K562 (cell line): ENCODE data around the gene PANK2. TPM values are rescaled to one million over a fixed set of nuclear protein-coding genes. Genes with fewer than 3 reads are reported as not detected.

ENCODE experiments used
- CBX3 ChIP-seq, 2 experiments: IDR thresholded peaks; 1 replicate in 1 of 2; 2 replicates in 1 of 2; pipeline ENCODE4 v1.6.1; 2012; ENCODE audit warnings: inconsistent platforms in 2 of 2, low read length in 2 of 2, borderline replicate concordance in 1 of 2, control low read depth in 1 of 2
- E2F3 ChIP-seq: fragments of 250-450 bp; sonication (Bioruptor Pico); IDR thresholded peaks from 2 replicates; pipeline ENCODE4 v1.4.0; 2020; ENCODE audit warnings: mild to moderate bottlenecking
- HNRNPLL ChIP-seq: fragments of 200-400 bp; formaldehyde crosslinking; IDR thresholded peaks from 2 replicates; pipeline ENCODE4 v1.6.1; 2017; ENCODE audit warnings: low read length, low read depth, mild to moderate bottlenecking; ENCODE audit not compliant: poor library complexity, severe bottlenecking
- HSF4 ChIP-seq: fragments of 250-450 bp; sonication (Bioruptor Pico); IDR thresholded peaks from 2 replicates; pipeline ENCODE4 v2.1.2; 2022; ENCODE audit warnings: mild to moderate bottlenecking, moderate library complexity, borderline replicate concordance
- LARP7 ChIP-seq: fragments of 450-650 bp; IDR thresholded peaks from 2 replicates; pipeline ENCODE4 v1.6.1; 2016
- LEF1 ChIP-seq: fragments of 450-650 bp; IDR thresholded peaks from 2 replicates; pipeline ENCODE4 v1.6.1; 2016; ENCODE audit warnings: mild to moderate bottlenecking
- PCBP1 ChIP-seq: fragments of 200-400 bp; formaldehyde crosslinking; IDR thresholded peaks from 2 replicates; pipeline ENCODE4 v1.6.1; 2018; ENCODE audit warnings: mild to moderate bottlenecking, low read depth, low read length; ENCODE audit not compliant: poor library complexity, severe bottlenecking
- PYGO2 ChIP-seq: fragments of 450-650 bp; IDR thresholded peaks from 2 replicates; pipeline ENCODE4 v1.6.1; 2016; ENCODE audit warnings: mild to moderate bottlenecking, missing genetic modification characterization, moderate library complexity, missing compliant biosample characterization
- RCOR1 ChIP-seq, 2 experiments: IDR thresholded peaks; 2 replicates each; pipeline ENCODE4 v1.6.1; 2012; ENCODE audit warnings: low read depth in 2 of 2, low read length in 2 of 2, borderline replicate concordance in 1 of 2, improper control_type of control experiment in 1 of 2
- ZBTB7A ChIP-seq: IDR thresholded peaks from 2 replicates; pipeline ENCODE4 v1.6.1; 2011; ENCODE audit warnings: low read depth, mild to moderate bottlenecking, low read length, moderate library complexity, borderline replicate concordance; ENCODE audit not compliant: control insufficient read depth
- ZKSCAN8 ChIP-seq: fragments of 200-800 bp; sonication (Bioruptor generic); IDR thresholded peaks from 2 replicates; pipeline ENCODE4 v1.6.1; 2016; ENCODE audit warnings: missing genetic modification characterization, missing compliant biosample characterization
- ZNF140 ChIP-seq: fragments of 250-450 bp; sonication (Bioruptor Pico); IDR thresholded peaks from 2 replicates; pipeline ENCODE4 v1.8.0; 2021; ENCODE audit warnings: moderate library complexity, mild to moderate bottlenecking, inconsistent platforms
- polyA plus RNA-seq, 8 experiments: library from polyadenylated mRNA; depleted of rRNA in 4 of 8; stranded (reverse) in 5 of 8; unstranded in 3 of 8; fragments of >200 nt; fragmentation: Nextera tagmentation in 2 of 8; fragmentation: Illumina TruSeq in 1 of 8; extraction: Ambion mirVana in 2 of 8; extraction: Trizol in 1 of 8; gene quantifications; 2 replicates each; pipeline versions ENCODE4 v1.2.1 to v1.2.3, GENCODE V29; 2011 to 2014; ENCODE audit warnings: inconsistent platforms in 1 of 8, missing spikeins in 1 of 8
- total RNA-seq, 7 experiments: library from RNA; depleted of rRNA in 6 of 7; stranded (reverse); fragments of >200 nt in 6 of 7; fragmentation: Illumina TruSeq in 2 of 7; extraction: Trizol in 2 of 7; gene quantifications; 2 replicates each; pipeline versions ENCODE4 v1.2.1 to v1.2.3, GENCODE V29; 2011 to 2021; ENCODE audit warnings: low replicate concordance in 1 of 7
- TF ChIP-seq, protein P1 (sequence below): IDR thresholded peaks from 2 replicates; pipeline ENCODE4 v1.6.1; 2016; ENCODE audit warnings: missing genetic modification characterization, missing compliant biosample characterization
- TF ChIP-seq, protein P2 (sequence below): fragments of 150-350 bp; IDR thresholded peaks from 2 replicates; pipeline ENCODE4 v1.6.1; 2014; ENCODE audit warnings: low read depth, mild to moderate bottlenecking, low read length, borderline replicate concordance
- TF ChIP-seq, protein P3 (sequence below): fragments of 450-650 bp; IDR thresholded peaks from 2 replicates; pipeline ENCODE4 v1.6.1; 2018; ENCODE audit not compliant: partially characterized antibody
- TF ChIP-seq, protein P4 (sequence below), 2 experiments: fragments of 200-800 bp in 1 of 2; sonication (Bioruptor generic) in 1 of 2; sonication (generic) in 1 of 2; formaldehyde crosslinking in 1 of 2; IDR thresholded peaks in 1 of 2; conservative IDR thresholded peaks in 1 of 2; 2 replicates each; pipeline versions ENCODE4 v1.5.0 to v1.6.1; 2016 to 2020; ENCODE audit warnings: missing compliant biosample characterization in 1 of 2, missing genetic modification characterization in 1 of 2, missing genetic modification reagents in 1 of 2

Gene PANK2
- total and polyA plus RNA-seq, 9 of the 15 experiments (the other 6 are each of a cell fraction or from before 2014, with no cell fraction given): 14.9 to 43.5 (median 31.4) TPM

DNA sequence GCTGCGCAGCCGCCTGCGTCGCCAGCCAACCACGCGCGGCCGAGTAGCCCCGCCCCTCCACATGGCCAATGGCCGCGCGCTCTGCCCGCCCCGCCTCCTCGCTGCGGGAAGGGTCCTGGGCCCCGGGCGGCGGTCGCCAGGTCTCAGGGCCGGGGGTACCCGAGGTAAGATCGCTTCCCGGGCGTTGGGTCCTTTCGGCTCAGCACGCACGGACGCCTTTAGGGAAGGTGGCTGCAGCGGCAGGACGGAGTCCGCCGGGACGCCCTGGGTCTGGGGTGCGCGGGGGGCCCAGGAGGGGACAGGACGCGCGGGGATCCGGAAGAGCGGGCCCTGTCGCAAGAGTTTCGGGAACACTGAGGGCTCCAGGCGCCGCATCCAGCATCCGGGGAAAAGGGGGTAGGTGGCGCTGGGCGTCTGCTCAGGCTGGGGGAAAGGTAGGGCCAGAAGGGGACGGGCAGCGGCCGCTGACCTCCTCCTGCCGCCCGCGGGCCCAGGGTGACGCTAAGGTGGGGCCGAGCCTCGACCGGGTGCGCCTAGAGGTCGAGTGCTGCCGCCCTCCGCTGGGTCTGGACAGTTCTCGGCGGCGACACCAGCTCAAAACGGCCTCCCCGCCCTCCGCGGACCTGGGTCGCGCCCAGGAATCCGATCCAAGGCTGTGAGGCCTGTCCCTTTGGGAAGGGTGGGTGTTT is 42.3 kb upstream of the PANK2 start, which contains the start of gene MAVS (continued):
- TF ChIP-seq, protein P1, sequence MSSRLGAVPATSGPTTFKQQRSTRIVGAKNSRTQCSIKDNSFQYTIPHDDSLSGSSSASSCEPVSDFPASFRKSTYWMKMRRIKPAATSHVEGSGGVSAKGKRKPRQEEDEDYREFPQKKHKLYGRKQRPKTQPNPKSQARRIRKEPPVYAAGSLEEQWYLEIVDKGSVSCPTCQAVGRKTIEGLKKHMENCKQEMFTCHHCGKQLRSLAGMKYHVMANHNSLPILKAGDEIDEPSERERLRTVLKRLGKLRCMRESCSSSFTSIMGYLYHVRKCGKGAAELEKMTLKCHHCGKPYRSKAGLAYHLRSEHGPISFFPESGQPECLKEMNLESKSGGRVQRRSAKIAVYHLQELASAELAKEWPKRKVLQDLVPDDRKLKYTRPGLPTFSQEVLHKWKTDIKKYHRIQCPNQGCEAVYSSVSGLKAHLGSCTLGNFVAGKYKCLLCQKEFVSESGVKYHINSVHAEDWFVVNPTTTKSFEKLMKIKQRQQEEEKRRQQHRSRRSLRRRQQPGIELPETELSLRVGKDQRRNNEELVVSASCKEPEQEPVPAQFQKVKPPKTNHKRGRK: no peak
- no peak for TF ChIP-seq HNRNPLL
- 0 out of 4 replicates have a peak, but pooled peaks of 1 of the 2 experiments have one; percentile 3 for TF ChIP-seq RCOR1 (IDR thresholded peaks at IDR 0.05; ENCODE audit: borderline replicate concordance in 1 of 2, low read depth in 2 of 2, low read length in 2 of 2)
- TF ChIP-seq, protein P2, sequence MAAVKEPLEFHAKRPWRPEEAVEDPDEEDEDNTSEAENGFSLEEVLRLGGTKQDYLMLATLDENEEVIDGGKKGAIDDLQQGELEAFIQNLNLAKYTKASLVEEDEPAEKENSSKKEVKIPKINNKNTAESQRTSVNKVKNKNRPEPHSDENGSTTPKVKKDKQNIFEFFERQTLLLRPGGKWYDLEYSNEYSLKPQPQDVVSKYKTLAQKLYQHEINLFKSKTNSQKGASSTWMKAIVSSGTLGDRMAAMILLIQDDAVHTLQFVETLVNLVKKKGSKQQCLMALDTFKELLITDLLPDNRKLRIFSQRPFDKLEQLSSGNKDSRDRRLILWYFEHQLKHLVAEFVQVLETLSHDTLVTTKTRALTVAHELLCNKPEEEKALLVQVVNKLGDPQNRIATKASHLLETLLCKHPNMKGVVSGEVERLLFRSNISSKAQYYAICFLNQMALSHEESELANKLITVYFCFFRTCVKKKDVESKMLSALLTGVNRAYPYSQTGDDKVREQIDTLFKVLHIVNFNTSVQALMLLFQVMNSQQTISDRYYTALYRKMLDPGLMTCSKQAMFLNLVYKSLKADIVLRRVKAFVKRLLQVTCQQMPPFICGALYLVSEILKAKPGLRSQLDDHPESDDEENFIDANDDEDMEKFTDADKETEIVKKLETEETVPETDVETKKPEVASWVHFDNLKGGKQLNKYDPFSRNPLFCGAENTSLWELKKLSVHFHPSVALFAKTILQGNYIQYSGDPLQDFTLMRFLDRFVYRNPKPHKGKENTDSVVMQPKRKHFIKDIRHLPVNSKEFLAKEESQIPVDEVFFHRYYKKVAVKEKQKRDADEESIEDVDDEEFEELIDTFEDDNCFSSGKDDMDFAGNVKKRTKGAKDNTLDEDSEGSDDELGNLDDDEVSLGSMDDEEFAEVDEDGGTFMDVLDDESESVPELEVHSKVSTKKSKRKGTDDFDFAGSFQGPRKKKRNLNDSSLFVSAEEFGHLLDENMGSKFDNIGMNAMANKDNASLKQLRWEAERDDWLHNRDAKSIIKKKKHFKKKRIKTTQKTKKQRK: no peak
- TF ChIP-seq LARP7: no peak
- TF ChIP-seq ZKSCAN8 (CRISPR knock-in tag): no peak
- TF ChIP-seq ZNF140 (CRISPR knock-in tag): no peak
- no peak for TF ChIP-seq CBX3 (IDR thresholded peaks at IDR 0.05; ENCODE audit: borderline replicate concordance in 1 of 2, low read length in 2 of 2)
- TF ChIP-seq PYGO2: no peak
- peak; percentile 50 for TF ChIP-seq PCBP1
- no peak for TF ChIP-seq E2F3
- TF ChIP-seq, protein P3, sequence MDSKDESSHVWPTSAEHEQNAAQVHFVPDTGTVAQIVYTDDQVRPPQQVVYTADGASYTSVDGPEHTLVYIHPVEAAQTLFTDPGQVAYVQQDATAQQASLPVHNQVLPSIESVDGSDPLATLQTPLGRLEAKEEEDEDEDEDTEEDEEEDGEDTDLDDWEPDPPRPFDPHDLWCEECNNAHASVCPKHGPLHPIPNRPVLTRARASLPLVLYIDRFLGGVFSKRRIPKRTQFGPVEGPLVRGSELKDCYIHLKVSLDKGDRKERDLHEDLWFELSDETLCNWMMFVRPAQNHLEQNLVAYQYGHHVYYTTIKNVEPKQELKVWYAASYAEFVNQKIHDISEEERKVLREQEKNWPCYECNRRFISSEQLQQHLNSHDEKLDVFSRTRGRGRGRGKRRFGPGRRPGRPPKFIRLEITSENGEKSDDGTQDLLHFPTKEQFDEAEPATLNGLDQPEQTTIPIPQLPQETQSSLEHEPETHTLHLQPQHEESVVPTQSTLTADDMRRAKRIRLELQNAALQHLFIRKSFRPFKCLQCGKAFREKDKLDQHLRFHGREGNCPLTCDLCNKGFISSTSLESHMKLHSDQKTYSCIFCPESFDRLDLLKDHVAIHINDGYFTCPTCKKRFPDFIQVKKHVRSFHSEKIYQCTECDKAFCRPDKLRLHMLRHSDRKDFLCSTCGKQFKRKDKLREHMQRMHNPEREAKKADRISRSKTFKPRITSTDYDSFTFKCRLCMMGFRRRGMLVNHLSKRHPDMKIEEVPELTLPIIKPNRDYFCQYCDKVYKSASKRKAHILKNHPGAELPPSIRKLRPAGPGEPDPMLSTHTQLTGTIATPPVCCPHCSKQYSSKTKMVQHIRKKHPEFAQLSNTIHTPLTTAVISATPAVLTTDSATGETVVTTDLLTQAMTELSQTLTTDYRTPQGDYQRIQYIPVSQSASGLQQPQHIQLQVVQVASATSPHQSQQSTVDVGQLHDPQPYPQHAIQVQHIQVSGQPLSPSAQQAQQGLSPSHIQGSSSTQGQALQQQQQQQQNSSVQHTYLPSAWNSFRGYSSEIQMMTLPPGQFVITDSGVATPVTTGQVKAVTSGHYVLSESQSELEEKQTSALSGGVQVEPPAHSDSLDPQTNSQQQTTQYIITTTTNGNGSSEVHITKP: no peak
- TF ChIP-seq HSF4: no peak
- no peak for TF ChIP-seq LEF1
- peak; percentile 93 for TF ChIP-seq ZBTB7A
- TF ChIP-seq, protein P4, sequence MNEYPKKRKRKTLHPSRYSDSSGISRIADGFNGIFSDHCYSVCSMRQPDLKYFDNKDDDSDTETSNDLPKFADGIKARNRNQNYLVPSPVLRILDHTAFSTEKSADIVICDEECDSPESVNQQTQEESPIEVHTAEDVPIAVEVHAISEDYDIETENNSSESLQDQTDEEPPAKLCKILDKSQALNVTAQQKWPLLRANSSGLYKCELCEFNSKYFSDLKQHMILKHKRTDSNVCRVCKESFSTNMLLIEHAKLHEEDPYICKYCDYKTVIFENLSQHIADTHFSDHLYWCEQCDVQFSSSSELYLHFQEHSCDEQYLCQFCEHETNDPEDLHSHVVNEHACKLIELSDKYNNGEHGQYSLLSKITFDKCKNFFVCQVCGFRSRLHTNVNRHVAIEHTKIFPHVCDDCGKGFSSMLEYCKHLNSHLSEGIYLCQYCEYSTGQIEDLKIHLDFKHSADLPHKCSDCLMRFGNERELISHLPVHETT (CRISPR knock-in tag; conservative IDR thresholded peaks at IDR 0.05 in 1 of 2, IDR thresholded peaks at IDR 0.05 in 1 of 2): no peak
